Islet precursor cell (in vitro differentiated cells): Measurements from ENCODE around the gene C3orf22.

Experiments used
- DNase-seq: peaks from one replicate; pipeline ENCODE4 v3.0.0-alpha.2; 2018

C3orf22 gene

DNA sequence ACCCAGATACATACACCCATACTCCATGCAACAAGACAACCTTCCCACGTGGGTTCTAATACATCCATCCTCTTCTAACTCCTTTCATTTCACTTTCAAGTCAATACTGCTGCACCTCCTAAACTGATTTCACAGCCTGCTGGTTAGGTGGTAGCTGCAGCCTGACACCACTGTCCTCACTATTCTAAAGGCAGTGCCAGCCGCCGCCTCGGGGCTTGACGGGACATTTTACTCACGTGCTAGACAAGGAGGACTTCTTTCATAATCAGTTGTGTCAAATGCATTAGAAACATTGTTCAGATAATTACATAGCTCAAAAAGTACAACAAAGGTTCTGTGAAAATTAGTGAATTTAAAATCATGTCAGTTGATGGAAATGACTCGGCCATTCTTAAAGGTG, 47.4 kb downstream of the C3orf22 start:
- DNase-seq: no peak

DNA sequence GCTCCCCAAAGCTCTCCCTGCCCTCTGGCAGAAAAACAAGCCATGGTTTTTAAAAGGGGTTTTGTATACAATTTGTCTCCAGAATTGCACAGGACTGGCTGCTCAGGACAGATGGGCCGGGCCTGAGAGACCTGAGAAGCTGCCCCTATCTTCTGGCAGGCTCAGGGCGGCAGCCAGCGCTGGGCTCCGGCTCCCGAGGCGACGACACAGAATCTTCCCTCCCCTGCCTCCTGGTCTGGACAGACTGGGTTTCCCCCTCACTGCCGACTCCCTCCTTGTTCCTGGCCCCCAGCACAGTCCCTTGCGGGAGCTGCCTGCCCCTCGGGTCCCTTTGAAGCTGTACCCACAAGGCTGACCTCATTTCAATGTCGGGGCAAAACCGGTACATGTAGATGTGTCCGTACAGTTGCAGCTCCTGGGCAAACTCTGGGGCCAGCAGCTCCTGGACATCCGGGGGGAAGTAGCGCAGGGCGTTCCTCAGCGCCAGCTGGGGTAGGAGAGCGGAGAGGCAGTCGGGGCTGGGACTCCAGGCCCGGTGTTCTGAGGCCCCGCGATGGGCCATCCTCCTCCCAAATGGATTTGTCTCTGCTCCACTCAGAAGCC, 48.3 kb downstream of the C3orf22 start:
- DNase-seq: no peak

DNA sequence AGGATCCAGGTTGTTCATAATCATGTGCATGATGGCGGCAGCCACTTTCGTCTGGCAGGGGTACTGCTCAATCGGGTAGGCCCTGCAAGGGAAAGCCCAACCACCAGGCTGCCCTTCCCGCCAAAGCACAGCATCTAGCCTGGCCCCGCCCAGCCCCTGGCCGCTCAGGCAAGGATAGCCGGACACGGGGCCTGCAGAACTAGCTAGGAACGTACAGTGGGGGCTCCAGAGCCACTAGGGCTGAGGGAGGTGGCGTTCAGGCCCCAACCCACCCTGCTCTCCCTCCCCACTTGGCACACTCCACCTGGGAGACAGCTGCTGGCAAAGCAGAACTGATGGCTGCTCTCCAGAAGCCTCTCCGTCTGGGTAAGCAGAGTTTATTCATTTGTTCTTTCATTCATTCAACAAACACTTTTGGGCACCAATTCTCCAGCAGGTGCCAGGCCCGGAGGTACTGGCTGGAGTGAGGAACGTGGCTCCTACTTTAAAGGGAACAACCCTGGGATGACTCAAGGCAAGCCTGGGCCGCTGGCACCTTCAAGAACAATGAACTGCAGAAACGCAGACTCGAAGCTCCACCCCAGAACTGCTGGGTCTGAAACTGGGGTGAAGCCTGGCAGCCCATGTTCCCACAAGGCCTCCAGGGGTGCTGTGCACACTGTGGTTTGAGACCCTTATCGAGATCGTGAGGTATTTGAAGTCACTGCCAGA, 49.0 kb downstream of the C3orf22 start:
- DNase-seq: no peak

DNA sequence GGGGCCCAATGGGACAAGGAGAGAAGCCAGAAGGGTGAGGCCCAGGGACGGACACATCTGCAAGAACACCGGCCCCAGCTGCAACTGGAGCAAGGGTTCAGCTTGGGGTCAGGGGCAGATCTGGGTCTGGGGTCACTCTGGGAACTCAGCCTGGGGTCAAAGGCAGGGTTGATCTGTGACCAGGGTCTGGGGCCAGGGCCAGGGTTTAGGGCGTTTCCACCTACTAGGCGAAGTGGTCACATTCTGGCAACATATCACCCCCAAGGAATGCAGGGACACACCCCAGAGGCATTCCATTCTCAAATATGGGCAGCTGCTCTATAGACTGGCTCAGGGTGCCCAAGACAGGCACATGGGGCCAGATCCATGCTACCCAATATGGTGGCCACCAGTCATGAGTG, 50.2 kb downstream of the C3orf22 start:
- no peak for DNase-seq

DNA sequence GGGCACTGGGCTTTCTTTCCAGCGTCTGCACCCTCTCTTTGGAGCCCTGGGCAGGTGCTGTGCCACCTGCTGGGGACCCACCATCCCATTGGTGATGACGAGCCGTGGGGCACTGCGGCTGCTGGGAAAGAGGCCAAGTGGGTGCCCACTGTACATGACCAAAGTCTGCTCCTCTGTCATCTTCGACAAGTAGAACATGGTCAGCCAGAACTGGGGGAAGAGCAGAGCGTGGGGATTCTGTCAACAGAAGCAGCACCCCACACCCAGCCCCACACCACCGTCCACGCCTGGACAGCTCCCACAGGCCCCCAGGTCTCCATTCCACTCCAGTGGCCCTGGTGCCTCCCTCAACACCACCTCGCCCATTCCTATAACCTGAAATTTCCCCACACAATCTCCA, 50.8 kb downstream of the C3orf22 start:
- DNase-seq: no peak

DNA sequence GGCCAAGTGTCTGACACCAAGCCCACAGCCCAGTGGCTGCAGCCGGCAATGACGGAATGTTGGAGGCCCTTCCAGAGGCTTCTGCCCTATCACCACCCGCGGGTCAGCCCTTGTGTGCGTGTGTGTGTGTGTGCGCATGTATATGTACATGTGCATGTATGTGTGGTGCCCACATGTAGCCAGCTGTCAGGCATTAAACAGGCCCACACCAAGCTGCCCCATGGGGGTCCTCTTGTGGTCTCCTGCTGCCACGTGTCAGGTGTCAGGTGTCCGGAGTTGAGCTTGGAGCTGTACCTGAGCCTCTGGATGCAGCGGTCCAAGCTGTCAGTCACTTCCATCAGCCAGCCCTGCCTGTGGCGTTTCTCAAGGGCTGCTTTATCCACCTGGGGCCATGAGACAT, 55.0 kb downstream of the C3orf22 start:
- DNase-seq: no peak

DNA sequence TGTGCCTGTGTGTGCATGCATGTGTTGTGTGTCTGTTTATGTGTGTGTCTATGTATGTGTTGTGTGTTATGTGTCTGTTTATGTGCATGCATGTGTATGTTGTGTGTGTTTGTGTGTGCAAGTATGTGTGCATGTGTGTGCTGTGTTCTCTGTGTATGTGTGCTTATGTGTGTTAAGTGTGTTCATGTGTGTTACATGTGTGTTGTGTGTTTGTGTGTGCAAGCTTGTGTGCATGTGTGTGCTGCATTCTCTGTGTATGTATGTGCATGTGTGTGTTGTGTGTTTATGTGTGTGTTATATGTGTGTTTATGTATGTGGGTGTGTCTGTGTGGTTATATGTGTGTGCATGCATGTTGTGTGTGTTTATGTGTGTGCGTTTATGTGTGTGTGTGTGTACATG, 56.1 kb downstream of the C3orf22 start:
- no peak for DNase-seq

DNA sequence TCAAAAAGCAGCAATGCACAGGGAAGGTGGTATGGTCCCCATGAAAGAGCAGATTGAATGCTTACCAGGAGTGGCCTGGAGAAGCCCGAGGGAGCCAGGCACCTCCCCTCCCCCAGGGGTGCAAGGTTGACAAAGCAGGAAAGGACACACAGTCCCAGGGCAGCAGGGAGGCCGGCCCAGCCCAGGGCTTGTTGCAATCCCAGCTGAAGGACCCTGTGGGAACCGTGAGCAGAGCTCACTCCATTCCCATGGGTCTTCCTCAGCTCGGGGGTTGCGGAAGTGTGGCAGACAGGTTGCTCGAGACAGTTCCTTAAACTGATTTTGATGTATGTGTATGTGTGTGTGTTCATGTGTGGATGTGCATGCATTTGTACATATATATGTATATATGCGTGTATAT, 57.0 kb downstream of the C3orf22 start:
- no peak for DNase-seq

DNA sequence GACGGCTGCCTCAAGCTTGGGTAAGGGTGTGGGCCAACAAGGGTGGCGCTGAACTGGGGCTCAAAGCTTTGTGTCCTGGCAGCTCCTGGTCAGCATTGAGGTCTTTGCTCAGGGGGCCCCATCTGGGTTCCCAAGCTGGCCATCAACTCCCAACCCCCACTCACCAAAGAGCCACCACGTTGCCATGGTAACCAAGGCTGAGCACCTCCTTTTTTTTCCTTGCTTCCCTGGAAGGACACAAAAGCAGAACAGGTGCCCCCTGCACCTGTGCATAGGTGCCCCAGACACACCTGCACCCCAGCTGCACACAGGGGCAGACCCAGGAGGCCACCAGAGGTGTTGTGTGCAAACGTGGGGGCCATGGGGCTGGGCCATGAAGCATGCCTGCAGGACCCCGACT, 57.7 kb downstream of the C3orf22 start:
- DNase-seq: no peak

DNA sequence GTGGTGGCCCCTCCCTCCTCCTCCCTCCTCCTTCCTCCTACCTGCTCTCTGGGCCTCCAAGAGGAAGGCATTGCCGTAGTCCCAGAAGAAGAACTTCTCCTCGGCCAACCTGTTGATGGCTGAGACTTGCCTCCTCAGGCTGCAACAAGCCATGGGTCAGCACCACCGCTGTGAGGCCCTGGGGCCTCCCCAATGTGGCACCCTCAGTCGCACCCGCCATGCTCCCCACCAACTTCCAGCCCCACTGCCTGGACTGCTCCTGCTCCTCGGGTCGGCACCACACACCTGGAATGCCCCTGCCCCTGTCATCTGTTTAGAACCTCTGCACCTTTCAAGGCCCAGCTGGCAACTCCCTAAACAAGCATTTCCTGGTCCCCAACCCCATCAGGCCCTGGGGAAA, 58.7 kb downstream of the C3orf22 start:
- no peak for DNase-seq
